ENCODE results near the gene VAMP5.

The VAMP5 gene

DNA sequence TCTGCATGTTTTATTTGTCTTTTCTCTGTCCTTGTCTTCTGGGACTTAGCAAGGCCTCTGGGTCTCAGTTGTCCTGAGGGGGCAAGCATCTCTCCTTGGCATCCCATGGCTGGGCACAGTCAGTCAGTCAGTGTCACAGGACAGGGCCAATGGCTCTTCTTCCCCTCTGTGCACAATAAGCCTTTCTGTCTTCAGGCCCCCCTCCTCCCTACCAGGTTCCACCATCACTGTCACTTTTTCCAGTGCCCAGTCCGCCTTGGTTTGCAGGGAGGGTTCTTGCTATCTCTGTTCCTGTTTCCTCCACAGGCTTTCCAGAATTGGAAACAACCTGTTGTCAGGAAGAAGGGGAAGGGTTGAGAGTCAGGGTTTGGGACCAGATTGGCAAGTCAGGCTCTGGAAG lies 1.7 kb upstream of the VAMP5 start:
- no peaks in the 10 kb centered on the region for H3K9me3 ChIP-seq (ENCODE audit: insufficient read depth, low read depth, low read length)
- peaks cover 58% of the 10 kb centered on the region for H3K79me2 ChIP-seq (ENCODE audit: insufficient read depth, low read length)
- H3K9me2 ChIP-seq (replicated peaks; ENCODE audit: low read depth, low read length): no peaks in the 10 kb centered on the region
- peaks cover 55% of the 10 kb centered on the region for H3K4me1 ChIP-seq (ENCODE audit: insufficient read depth, low read length, poor library complexity, severe bottlenecking)
- no peak overlapping the region for H3K4me2 ChIP-seq (ENCODE audit: low read depth, low read length, poor library complexity, severe bottlenecking)
- H3K9ac ChIP-seq (ENCODE audit: low read depth, low read length, poor library complexity, severe bottlenecking): no peak overlapping the region
- no peak for TF ChIP-seq EZH2phosphoT487 (IDR thresholded peaks at IDR 0.05; ENCODE audit: borderline replicate concordance)
- TF ChIP-seq, protein P1, sequence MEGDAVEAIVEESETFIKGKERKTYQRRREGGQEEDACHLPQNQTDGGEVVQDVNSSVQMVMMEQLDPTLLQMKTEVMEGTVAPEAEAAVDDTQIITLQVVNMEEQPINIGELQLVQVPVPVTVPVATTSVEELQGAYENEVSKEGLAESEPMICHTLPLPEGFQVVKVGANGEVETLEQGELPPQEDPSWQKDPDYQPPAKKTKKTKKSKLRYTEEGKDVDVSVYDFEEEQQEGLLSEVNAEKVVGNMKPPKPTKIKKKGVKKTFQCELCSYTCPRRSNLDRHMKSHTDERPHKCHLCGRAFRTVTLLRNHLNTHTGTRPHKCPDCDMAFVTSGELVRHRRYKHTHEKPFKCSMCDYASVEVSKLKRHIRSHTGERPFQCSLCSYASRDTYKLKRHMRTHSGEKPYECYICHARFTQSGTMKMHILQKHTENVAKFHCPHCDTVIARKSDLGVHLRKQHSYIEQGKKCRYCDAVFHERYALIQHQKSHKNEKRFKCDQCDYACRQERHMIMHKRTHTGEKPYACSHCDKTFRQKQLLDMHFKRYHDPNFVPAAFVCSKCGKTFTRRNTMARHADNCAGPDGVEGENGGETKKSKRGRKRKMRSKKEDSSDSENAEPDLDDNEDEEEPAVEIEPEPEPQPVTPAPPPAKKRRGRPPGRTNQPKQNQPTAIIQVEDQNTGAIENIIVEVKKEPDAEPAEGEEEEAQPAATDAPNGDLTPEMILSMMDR (conservative IDR thresholded peaks at IDR 0.05; ENCODE audit: low read length): no peak
- no peak overlapping the region for H2AFZ ChIP-seq (ENCODE audit: low read length)
- no peaks in the 10 kb centered on the region for H3K36me3 ChIP-seq (ENCODE audit: insufficient read depth, low read length)
- 0 out of 2 replicates have a peak, but pooled peaks cover 6% of the 10 kb centered on the region for H3F3A ChIP-seq (ENCODE audit: low read depth)
- no peaks in the 10 kb centered on the region for H3K27me3 ChIP-seq (ENCODE audit: insufficient read depth, low read length, poor library complexity, severe bottlenecking)
- H3K4me3 ChIP-seq (ENCODE audit: low read length, poor library complexity, severe bottlenecking): no peak overlapping the region
- H4K20me1 ChIP-seq (ENCODE audit: insufficient read depth, low read length, poor library complexity, severe bottlenecking): no peaks in the 10 kb centered on the region

DNA sequence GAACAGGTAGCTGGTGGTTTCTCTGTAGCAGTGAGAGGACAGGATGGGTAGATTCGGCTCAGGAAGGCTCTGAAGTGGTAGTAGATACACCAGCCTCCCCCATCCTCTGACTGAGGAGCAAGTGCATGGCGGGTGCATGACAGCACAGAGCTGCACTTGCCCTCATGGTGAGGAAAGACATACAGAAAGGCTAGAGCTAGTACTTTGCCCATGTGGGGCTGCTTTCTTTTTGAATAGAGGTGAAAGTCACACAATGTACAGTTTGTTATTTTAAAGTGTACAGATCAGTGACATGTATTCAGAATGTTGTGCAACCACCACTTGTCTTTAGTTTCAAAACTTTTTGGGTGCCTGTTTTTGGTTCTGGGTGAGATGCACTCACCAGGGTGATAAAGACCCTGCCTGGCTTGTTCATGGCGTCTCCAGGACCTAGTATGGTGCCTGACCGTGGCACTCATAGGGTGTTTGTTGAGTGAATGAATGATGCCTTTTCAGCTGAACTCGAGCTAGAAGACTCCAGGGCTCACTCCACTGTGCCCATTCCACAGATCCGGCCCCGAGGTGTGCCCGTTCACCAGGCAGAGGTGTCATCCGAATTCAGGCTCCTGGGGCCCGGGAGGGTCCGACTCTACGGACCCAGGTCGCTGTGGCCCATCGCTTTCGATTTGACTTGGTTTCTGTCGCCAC lies 421 bp upstream of the VAMP5 start:
- Histone ChIP-seq H4K20me1 (ENCODE audit: insufficient read depth, low read length, poor library complexity, severe bottlenecking) (no peaks in the 10 kb centered on the region), H3F3A (ENCODE audit: low read depth) (0 out of 2 replicates have a peak, but pooled peaks cover 12% of the 10 kb centered on the region), H3K4me1 (ENCODE audit: insufficient read depth, low read length, poor library complexity, severe bottlenecking) (peaks cover 63% of the 10 kb centered on the region), H3K9me2 (replicated peaks; ENCODE audit: low read depth, low read length) (no peaks in the 10 kb centered on the region), H2AFZ (ENCODE audit: low read length) (no peak overlapping the region), H3K9ac (ENCODE audit: low read depth, low read length, poor library complexity, severe bottlenecking) (peak overlapping the region; percentile 83), H3K4me3 (ENCODE audit: low read length, poor library complexity, severe bottlenecking) (peak overlapping the region; percentile 79), H3K27me3 (ENCODE audit: insufficient read depth, low read length, poor library complexity, severe bottlenecking) (no peaks in the 10 kb centered on the region), H3K9me3 (ENCODE audit: insufficient read depth, low read depth, low read length) (no peaks in the 10 kb centered on the region), H3K79me2 (ENCODE audit: insufficient read depth, low read length) (peaks cover 50% of the 10 kb centered on the region), H3K4me2 (ENCODE audit: low read depth, low read length, poor library complexity, severe bottlenecking) (peak overlapping the region; percentile 93), H3K36me3 (ENCODE audit: insufficient read depth, low read length) (no peaks in the 10 kb centered on the region)
- no peak for TF ChIP-seq EZH2phosphoT487 (IDR thresholded peaks at IDR 0.05; ENCODE audit: borderline replicate concordance)
- TF ChIP-seq, protein P1 (conservative IDR thresholded peaks at IDR 0.05; ENCODE audit: low read length): no peak

DNA sequence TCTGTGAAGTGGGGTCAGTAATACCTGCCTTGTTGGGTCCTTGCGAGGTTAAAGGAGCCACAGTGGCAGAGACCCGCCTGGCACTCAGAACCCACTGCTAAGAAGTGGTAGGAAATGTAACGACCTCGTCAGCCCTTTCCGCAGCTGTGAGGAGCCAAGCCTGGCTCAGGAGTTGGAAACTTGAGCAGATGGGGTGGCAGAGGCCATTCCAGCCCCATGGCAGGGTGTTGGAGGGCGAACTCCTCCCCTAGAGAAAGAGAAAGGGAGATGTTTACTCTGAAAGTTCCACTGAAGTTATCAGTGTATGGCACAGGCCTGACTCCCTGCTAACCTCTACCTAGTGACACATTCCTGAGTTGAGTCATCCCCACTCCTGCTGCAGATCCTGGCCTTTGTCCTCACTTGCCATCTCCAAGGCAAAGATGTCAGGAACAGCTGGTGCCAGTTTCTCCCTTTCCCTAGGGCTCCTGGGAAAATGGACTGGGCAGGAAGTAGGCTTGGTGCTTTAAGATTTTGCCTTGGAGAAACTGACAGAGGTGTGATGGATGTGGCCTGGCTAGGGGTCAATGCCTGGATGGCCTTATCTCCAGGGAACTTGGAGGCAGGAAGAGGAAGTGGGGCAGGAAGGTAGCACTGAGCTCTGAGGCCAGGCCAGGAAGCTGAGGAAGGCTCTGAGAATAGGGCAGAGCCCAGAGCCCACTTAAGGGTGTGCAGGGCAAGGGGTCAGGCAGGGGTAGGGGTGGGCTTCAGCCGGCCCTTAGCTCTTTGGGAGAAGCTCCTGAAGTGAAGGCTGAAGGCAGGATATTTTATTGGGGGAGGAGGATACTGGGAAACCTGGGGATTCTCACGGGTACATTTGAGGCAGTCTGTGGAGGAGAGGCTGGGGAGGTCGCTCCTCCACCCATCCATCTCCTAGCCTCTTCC lies 888 bp downstream of the VAMP5 start:
- H3K9me2 ChIP-seq (replicated peaks; ENCODE audit: low read depth, low read length): no peaks in the 10 kb centered on the region
- peaks cover 61% of the 10 kb centered on the region for H3K4me1 ChIP-seq (ENCODE audit: insufficient read depth, low read length, poor library complexity, severe bottlenecking)
- 0 out of 2 replicates have a peak, but pooled peaks cover 12% of the 10 kb centered on the region for H3F3A ChIP-seq (ENCODE audit: low read depth)
- peaks cover 45% of the 10 kb centered on the region for H3K79me2 ChIP-seq (ENCODE audit: insufficient read depth, low read length)
- TF ChIP-seq, protein P1 (conservative IDR thresholded peaks at IDR 0.05; ENCODE audit: low read length): no peak
- TF ChIP-seq EZH2phosphoT487 (IDR thresholded peaks at IDR 0.05; ENCODE audit: borderline replicate concordance): no peak
- no peaks in the 10 kb centered on the region for H3K36me3 ChIP-seq (ENCODE audit: insufficient read depth, low read length)
- H4K20me1 ChIP-seq (ENCODE audit: insufficient read depth, low read length, poor library complexity, severe bottlenecking): no peaks in the 10 kb centered on the region
- no peak overlapping the region for H2AFZ ChIP-seq (ENCODE audit: low read length)
- H3K4me3 ChIP-seq (ENCODE audit: low read length, poor library complexity, severe bottlenecking): peak overlapping the region; percentile 79
- peak overlapping the region; percentile 83 for H3K9ac ChIP-seq (ENCODE audit: low read depth, low read length, poor library complexity, severe bottlenecking)
- H3K27me3 ChIP-seq (ENCODE audit: insufficient read depth, low read length, poor library complexity, severe bottlenecking): no peaks in the 10 kb centered on the region
- peak overlapping the region; percentile 93 for H3K4me2 ChIP-seq (ENCODE audit: low read depth, low read length, poor library complexity, severe bottlenecking)
- no peaks in the 10 kb centered on the region for H3K9me3 ChIP-seq (ENCODE audit: insufficient read depth, low read depth, low read length)
